Transverse colon (tissue), 4 donors: ENCODE data around the gene NHERF2. TPM values are rescaled to one million over a fixed set of nuclear protein-coding genes. Genes with fewer than 3 reads are reported as not detected.

Experiments used
- DNase-seq: peaks from one replicate; pipeline ENCODE4 v3.0.0-alpha.2; 2019
- H3K27ac ChIP-seq, 4 donors: fragments of 200-600 bp; sonication (generic); 2 replicates each; pipeline ENCODE4 v1.5.1; 2016 to 2018; ENCODE audit warnings: inconsistent platforms in 4 of 4
- H3K27me3 ChIP-seq: fragments of 200-600 bp; sonication (generic); 2 replicates; pipeline ENCODE4 v1.5.1; 2017; ENCODE audit warnings: inconsistent platforms
- H3K36me3 ChIP-seq, 4 donors: fragments of 200-600 bp; sonication (generic); 2 replicates each; pipeline ENCODE4 v1.5.1; 2017 to 2019; ENCODE audit warnings: inconsistent platforms in 4 of 4
- H3K4me1 ChIP-seq, 4 donors: fragments of 200-600 bp; sonication (generic); 2 replicates each; pipeline ENCODE4 v1.5.1; 2017 to 2020; ENCODE audit warnings: inconsistent platforms in 4 of 4
- H3K4me3 ChIP-seq, 4 donors: fragments of 200-600 bp; sonication (generic); 1 replicate in 1 of 4; 2 replicates in 3 of 4; pipeline versions ENCODE4 v1.5.1 to v1.6.1; 2017 to 2019; ENCODE audit warnings: inconsistent platforms in 4 of 4
- H3K9me3 ChIP-seq, 2 donors: fragments of 200-600 bp; sonication (generic); 2 replicates each; pipeline ENCODE4 v1.5.1; 2017 to 2019; ENCODE audit warnings: inconsistent platforms in 2 of 2
- CTCF ChIP-seq, 5 experiments: fragments of 200-600 bp in 3 of 5; fragments of 450-650 bp in 2 of 5; sonication (generic) in 3 of 5; IDR thresholded peaks; 1 replicate in 2 of 5; 2 replicates in 3 of 5; pipeline ENCODE4 v1.5.1; 2016 to 2017; ENCODE audit warnings: antibody characterized with exemption in 5 of 5, inconsistent platforms in 3 of 5, mild to moderate bottlenecking in 2 of 5, moderate library complexity in 1 of 5
- EP300 ChIP-seq: sonication (generic); formaldehyde crosslinking; IDR thresholded peaks from one replicate; pipeline ENCODE4 v1.6.1; 2017; ENCODE audit warnings: antibody characterized with exemption, low read depth
- POLR2A ChIP-seq: fragments of 450-650 bp; IDR thresholded peaks from one replicate; pipeline ENCODE4 v1.6.1; 2016; ENCODE audit warnings: antibody characterized with exemption, mild to moderate bottlenecking, moderate library complexity
- POLR2AphosphoS5 ChIP-seq, 3 donors: sonication (generic); formaldehyde crosslinking; IDR thresholded peaks; one replicate each; pipeline ENCODE4 v1.6.1; 2016; ENCODE audit warnings: antibody characterized with exemption in 3 of 3
- WGBS, 2 donors: methylation state at CpG; one replicate each; pipeline ENCODE4 v1.1.5; 2018; ENCODE audit warnings: low coverage in 1 of 2; 5-methylcytosine and 5-hydroxymethylcytosine counted together
- in situ Hi-C, 4 donors: fragments of 200-750 bp; cut with MboI; loops; one replicate each; pipeline versions ENCODE4 v1.15.0 to v1.15.1; 2017; ENCODE audit warnings: low sequenced_read_pairs in 3 of 4, low pct_ligation_motif_present in 1 of 4, low pct_unique_long_range_greater_than_20kb in 1 of 4
- intact Hi-C: fragments of 100-400 bp; cut with DNase I; formaldehyde crosslinking; loops from one replicate; pipeline ENCODE4 v1.15.1; 2023; ENCODE audit warnings: low total_unique reads
- total RNA-seq, 4 donors: library from RNA; depleted of rRNA; stranded (reverse); fragments of >200 nt; gene quantifications; one replicate each; pipeline ENCODE4 v1.1.0, GENCODE V29; 2016

The NHERF2 gene
- total RNA-seq, 4 donors from 2014 or later = 3.7 to 61.9 (median 29.8) TPM

- Histone ChIP-seq H3K4me1 (peaks cover 9 to 29% (median 25%) of the 10 kb centered on the region in 4 donors), H3K36me3 (no peaks in the 10 kb centered on the region), H3K27ac (no peak overlapping the region), H3K4me3 (no peak overlapping the region), H3K27me3 (peaks cover 3% of the 10 kb centered on the region), H3K9me3 (no peaks in the 10 kb centered on the region)
- DNase-seq = no peak
- no peak for TF ChIP-seq EP300
- TF ChIP-seq CTCF (IDR thresholded peaks at IDR 0.05) = no peak
- TF ChIP-seq POLR2A = no peak
- TF ChIP-seq POLR2AphosphoS5 (IDR thresholded peaks at IDR 0.05) = no peak
- WGBS, 2 donors = 87 to 100% methylated on average over 2 to 15 of the region's 15 CpGs
- intact Hi-C loops = no loop called here
- in situ Hi-C loops = loop anchor here in 2 of 4 donors (10.0 to 25.0 kb wide), 2 partner anchors 124 to 131 kb away; partner anchors contain the start of genes RAB26 (in 2 of the 2) and PKD1 (in 1 of the 2)
Measured at GRCh38 chr16:2013527-2013926, 13.2 kb upstream of the NHERF2 start.

GRCh38 chr16:2015117-2015946 is 11.4 kb upstream of the NHERF2 start:
- H3K27ac ChIP-seq = peak overlapping the region; percentile 72 to 80 (median 76)
- peaks cover 9 to 31% (median 26%) of the 10 kb centered on the region in 4 donors for H3K4me1 ChIP-seq
- WGBS, 2 donors = 60 to 63% methylated on average over 11 to 24 of the region's 24 CpGs
- peak; percentile 79 for DNase-seq
- peaks cover 21% of the 10 kb centered on the region for H3K27me3 ChIP-seq
- in situ Hi-C loops (loop anchor here in 2 of 4 donors (10.0 to 25.0 kb wide), 2 partner anchors 122 to 129 kb away; partner anchors contain the start of genes RAB26 (in 2 of the 2) and PKD1 (in 1 of the 2)), intact Hi-C loops (no loop called here)
- TF ChIP-seq POLR2A = peak; percentile 63
- no peak for TF ChIP-seq EP300
- peak; percentile 39 to 54 (median 52) for TF ChIP-seq POLR2AphosphoS5 (IDR thresholded peaks at IDR 0.05)
- H3K9me3 ChIP-seq = no peaks in the 10 kb centered on the region
- no peaks in the 10 kb centered on the region for H3K36me3 ChIP-seq
- no peak overlapping the region for H3K4me3 ChIP-seq

- WGBS, 2 donors = 57 to 66% methylated on average over 3 to 7 of the region's 7 CpGs
- Histone ChIP-seq H3K27ac (peak overlapping the region; percentile 72 to 80 (median 76)), H3K36me3 (no peaks in the 10 kb centered on the region), H3K4me3 (no peak overlapping the region), H3K4me1 (peaks cover 6 to 31% (median 25%) of the 10 kb centered on the region in 4 donors), H3K9me3 (no peaks in the 10 kb centered on the region), H3K27me3 (peaks cover 26% of the 10 kb centered on the region)
- TF ChIP-seq EP300 (no peak), POLR2A (no peak), CTCF (IDR thresholded peaks at IDR 0.05) (no peak), POLR2AphosphoS5 (IDR thresholded peaks at IDR 0.05) (no peak)
- DNase-seq = no peak
- intact Hi-C loops (no loop called here), in situ Hi-C loops (loop anchor here in 2 of 4 donors (10.0 to 25.0 kb wide), 2 partner anchors 121 to 129 kb away; partner anchors contain the start of genes RAB26 (in 2 of the 2) and PKD1 (in 1 of the 2))
Measured at GRCh38 chr16:2015947-2016208, 10.8 kb upstream of the NHERF2 start.

- H3K27ac ChIP-seq = peak overlapping the region in 3 of 4 donors; percentile 72 to 80 (median 78)
- H3K9me3 ChIP-seq = no peaks in the 10 kb centered on the region
- 58 to 83% methylated on average over 1 to 13 of the region's 13 CpGs for WGBS, 2 donors
- no peaks in the 10 kb centered on the region for H3K36me3 ChIP-seq
- no peak for DNase-seq
- intact Hi-C loops (no loop called here), in situ Hi-C loops (loop anchor here in 2 of 4 donors (10.0 to 25.0 kb wide), 2 partner anchors 121 to 128 kb away; partner anchors contain the start of genes RAB26 (in 2 of the 2) and PKD1 (in 1 of the 2))
- peaks cover 6 to 31% (median 25%) of the 10 kb centered on the region in 4 donors for H3K4me1 ChIP-seq
- H3K4me3 ChIP-seq = no peak overlapping the region
- no peak for TF ChIP-seq EP300
- peak; percentile 8 to 20 (median 12) for TF ChIP-seq CTCF (IDR thresholded peaks at IDR 0.05)
- H3K27me3 ChIP-seq = peaks cover 32% of the 10 kb centered on the region
Measured at GRCh38 chr16:2016407-2016922, 10.2 kb upstream of the NHERF2 start.
